SU-DHL-6 (cell line): Measurements from ENCODE around the gene EPM2AIP1.

Source experiments
- H2AFZ ChIP-seq: fragments of 200-600 bp; sonication (generic); 2 replicates; pipeline ENCODE4 v1.6.1; 2014; ENCODE audit warnings: low read depth, mild to moderate bottlenecking, moderate library complexity, mixed read lengths, antibody characterized with exemption, low read length; ENCODE audit not compliant: severe bottlenecking
- H3F3A ChIP-seq: fragments of 200-600 bp; shearing (Covaris generic); 2 replicates; pipeline ENCODE4 v1.6.0; 2016; ENCODE audit warnings: antibody characterized with exemption, mild to moderate bottlenecking; ENCODE audit not compliant: insufficient read depth
- H3K27ac ChIP-seq: fragments of 200-600 bp; sonication (generic); 2 replicates; pipeline ENCODE4 v1.5.1; 2016; ENCODE audit warnings: low read depth, mild to moderate bottlenecking, low read length, moderate library complexity, mixed read lengths
- H3K27me3 ChIP-seq: fragments of 200-600 bp; sonication (generic), shearing (Covaris generic); 2 replicates; pipeline ENCODE4 v1.6.0; 2014; ENCODE audit warnings: mild to moderate bottlenecking, low read length
- H3K36me3 ChIP-seq: fragments of 200-600 bp; sonication (generic); 2 replicates; pipeline ENCODE4 v1.6.1; 2014; ENCODE audit warnings: mild to moderate bottlenecking, low read length, mixed read lengths
- H3K4me2 ChIP-seq: fragments of 300-600, 200-600 bp; shearing (Covaris generic), sonication (generic); 2 replicates; pipeline ENCODE4 v1.6.0; 2014; ENCODE audit warnings: low read length, low read depth, mild to moderate bottlenecking; ENCODE audit not compliant: poor library complexity, severe bottlenecking
- H3K4me3 ChIP-seq: fragments of 200-600 bp; sonication (generic); 2 replicates; pipeline ENCODE4 v1.5.1; 2014; ENCODE audit warnings: antibody characterized with exemption, low read length, mild to moderate bottlenecking, mixed read lengths; ENCODE audit not compliant: insufficient read depth, poor library complexity, severe bottlenecking
- H3K79me2 ChIP-seq: fragments of 200-600 bp; sonication (generic); 2 replicates; pipeline ENCODE4 v1.6.1; 2014; ENCODE audit warnings: mild to moderate bottlenecking, low read length, moderate library complexity; ENCODE audit not compliant: insufficient read depth
- H3K9ac ChIP-seq: fragments of 200-600 bp; sonication (generic); 2 replicates; pipeline ENCODE4 v1.7.0; 2014; ENCODE audit warnings: mild to moderate bottlenecking, low read length
- H3K9me2 ChIP-seq: fragments of 200-600 bp; sonication (generic); replicated peaks from 2 replicates; pipeline ENCODE4 v1.6.1; 2014; ENCODE audit warnings: low read length; ENCODE audit not compliant: insufficient read depth
- H3K9me3 ChIP-seq: fragments of 200-600 bp; sonication (generic); 2 replicates; pipeline ENCODE4 v1.6.1; 2014; ENCODE audit warnings: low read length, mixed read lengths; ENCODE audit not compliant: insufficient read depth
- H4K20me1 ChIP-seq: fragments of 200-600 bp; sonication (generic); 2 replicates; pipeline ENCODE4 v1.6.1; 2014; ENCODE audit warnings: low read depth, mild to moderate bottlenecking, antibody characterized with exemption, low read length, moderate library complexity, mixed read lengths
- EZH2phosphoT487 ChIP-seq: fragments of 200-600 bp; sonication (generic), shearing (Covaris generic); conservative IDR thresholded peaks from 2 replicates; pipeline ENCODE4 v1.6.1; 2018; ENCODE audit warnings: mild to moderate bottlenecking, antibody characterized with exemption, low read length, moderate library complexity, mixed read lengths
- TF ChIP-seq, protein P1 (sequence below): fragments of 200-600 bp; sonication (generic); IDR thresholded peaks from one replicate; pipeline ENCODE4 v1.5.1; 2017; ENCODE audit warnings: antibody characterized with exemption, mild to moderate bottlenecking, low read length, moderate library complexity; ENCODE audit not compliant: insufficient read depth, poor library complexity, severe bottlenecking

Gene EPM2AIP1

DNA sequence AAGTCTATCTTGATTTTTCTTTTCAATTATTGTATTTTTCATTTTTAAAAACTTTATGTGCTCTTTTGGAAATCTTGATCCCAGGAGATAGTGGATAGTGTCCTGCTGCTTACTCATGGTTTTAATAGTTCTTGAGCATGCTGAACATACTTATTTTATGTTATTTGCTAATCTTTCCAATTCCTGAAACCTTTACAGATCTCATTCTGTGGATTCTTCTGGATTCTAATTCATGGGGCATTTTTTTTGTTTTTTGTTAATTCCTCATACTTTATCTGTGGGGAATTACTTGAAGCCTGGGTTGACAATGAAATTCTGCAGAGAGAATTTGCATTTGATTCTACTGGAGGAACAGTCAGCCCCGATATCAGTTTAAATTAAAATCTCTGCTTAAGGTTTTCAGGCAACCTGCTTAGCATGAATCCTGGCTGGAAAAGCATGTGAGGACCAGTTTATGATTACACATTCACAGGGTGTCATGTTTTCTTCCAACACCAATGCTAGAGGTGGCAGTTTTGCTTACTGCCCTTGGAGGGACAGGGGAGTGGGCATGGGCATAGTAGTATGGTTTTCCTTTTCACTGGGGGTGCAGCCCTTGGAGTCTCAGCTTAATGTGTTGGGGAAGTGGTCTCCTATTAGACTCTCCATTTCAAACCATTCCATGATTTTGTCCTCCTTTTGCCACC is 46.4 kb upstream of the EPM2AIP1 start:
- Histone ChIP-seq H3K27me3 (no peaks in the 10 kb centered on the region), H3K36me3 (peaks cover 34% of the 10 kb centered on the region), H3K27ac (no peak overlapping the region), H2AFZ (no peak overlapping the region), H3K9me2 (no peaks in the 10 kb centered on the region), H3K4me2 (no peak overlapping the region), H4K20me1 (no peaks in the 10 kb centered on the region; the same call in 1 of the 2 replicates), H3K9me3 (no peaks in the 10 kb centered on the region), H3F3A (no peaks in the 10 kb centered on the region), H3K9ac (no peak overlapping the region), H3K79me2 (no peaks in the 10 kb centered on the region), H3K4me3 (no peak overlapping the region)
- TF ChIP-seq EZH2phosphoT487, result no peak
- TF ChIP-seq, protein P1, sequence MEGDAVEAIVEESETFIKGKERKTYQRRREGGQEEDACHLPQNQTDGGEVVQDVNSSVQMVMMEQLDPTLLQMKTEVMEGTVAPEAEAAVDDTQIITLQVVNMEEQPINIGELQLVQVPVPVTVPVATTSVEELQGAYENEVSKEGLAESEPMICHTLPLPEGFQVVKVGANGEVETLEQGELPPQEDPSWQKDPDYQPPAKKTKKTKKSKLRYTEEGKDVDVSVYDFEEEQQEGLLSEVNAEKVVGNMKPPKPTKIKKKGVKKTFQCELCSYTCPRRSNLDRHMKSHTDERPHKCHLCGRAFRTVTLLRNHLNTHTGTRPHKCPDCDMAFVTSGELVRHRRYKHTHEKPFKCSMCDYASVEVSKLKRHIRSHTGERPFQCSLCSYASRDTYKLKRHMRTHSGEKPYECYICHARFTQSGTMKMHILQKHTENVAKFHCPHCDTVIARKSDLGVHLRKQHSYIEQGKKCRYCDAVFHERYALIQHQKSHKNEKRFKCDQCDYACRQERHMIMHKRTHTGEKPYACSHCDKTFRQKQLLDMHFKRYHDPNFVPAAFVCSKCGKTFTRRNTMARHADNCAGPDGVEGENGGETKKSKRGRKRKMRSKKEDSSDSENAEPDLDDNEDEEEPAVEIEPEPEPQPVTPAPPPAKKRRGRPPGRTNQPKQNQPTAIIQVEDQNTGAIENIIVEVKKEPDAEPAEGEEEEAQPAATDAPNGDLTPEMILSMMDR, result no peak

DNA sequence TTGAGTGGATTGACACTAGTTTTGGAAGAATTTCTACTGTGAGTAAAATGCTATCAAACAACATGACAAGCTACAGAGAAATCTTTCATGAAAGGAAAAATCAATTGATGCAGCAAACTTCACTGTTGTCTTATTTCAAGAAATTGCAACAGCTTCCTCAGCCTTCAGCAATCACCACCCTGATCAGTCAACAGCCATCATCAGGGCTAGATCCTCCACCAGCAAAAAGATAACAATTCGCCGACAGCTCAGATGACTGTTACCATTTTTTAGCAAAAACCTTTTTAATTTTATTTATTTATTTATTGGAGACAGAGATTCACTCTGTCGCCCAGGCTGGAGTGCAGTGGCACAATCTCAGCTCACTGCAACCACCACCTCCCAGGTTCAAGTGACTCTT is 44.4 kb upstream of the EPM2AIP1 start:
- Histone ChIP-seq H3K36me3 (peaks cover 44% of the 10 kb centered on the region), H3K79me2 (no peaks in the 10 kb centered on the region)
- TF ChIP-seq, protein P1, result no peak
- TF ChIP-seq EZH2phosphoT487, result no peak

GRCh38 chr3:37032961-37033360 is 40.0 kb upstream of the EPM2AIP1 start:
- Histone ChIP-seq H3K4me3 (no peak overlapping the region), H3K36me3 (peaks cover 31% of the 10 kb centered on the region), H3F3A (no peaks in the 10 kb centered on the region), H3K79me2 (no peaks in the 10 kb centered on the region), H3K9me3 (no peaks in the 10 kb centered on the region), H3K27ac (no peak overlapping the region), H3K27me3 (no peaks in the 10 kb centered on the region), H4K20me1 (no peaks in the 10 kb centered on the region), H2AFZ (no peak overlapping the region), H3K9ac (no peak overlapping the region), H3K4me2 (no peak overlapping the region), H3K9me2 (no peaks in the 10 kb centered on the region)
- TF ChIP-seq EZH2phosphoT487, result no peak
- TF ChIP-seq, protein P1, result no peak

More for the DNA sequence above, 44.4 kb upstream of the EPM2AIP1 start:
- Histone ChIP-seq H3K9me3 (no peaks in the 10 kb centered on the region), H3F3A (no peaks in the 10 kb centered on the region), H3K27ac (no peak overlapping the region), H3K4me2 (no peak overlapping the region), H3K9ac (no peak overlapping the region), H3K9me2 (no peaks in the 10 kb centered on the region), H3K4me3 (no peak overlapping the region), H3K27me3 (no peaks in the 10 kb centered on the region), H2AFZ (no peak overlapping the region), H4K20me1 (no peaks in the 10 kb centered on the region; the same call in 1 of the 2 replicates)
